ENCODE measurements around the gene CTNNBIP1. TPM values are rescaled to one million over a fixed set of nuclear protein-coding genes. Genes with fewer than 3 reads are reported as not detected.
A peak's percentile ranks its signal among the peaks of the same experiment; 100 is the strongest.
"Not testable (repeated sequence)": the region's sequence is repeated elsewhere in the genome, so short reads cannot be mapped to it uniquely, and the experiment has no call there.

Gene CTNNBIP1
- total RNA-seq: 23.4 and 35.3 TPM in 2 replicates

DNA sequence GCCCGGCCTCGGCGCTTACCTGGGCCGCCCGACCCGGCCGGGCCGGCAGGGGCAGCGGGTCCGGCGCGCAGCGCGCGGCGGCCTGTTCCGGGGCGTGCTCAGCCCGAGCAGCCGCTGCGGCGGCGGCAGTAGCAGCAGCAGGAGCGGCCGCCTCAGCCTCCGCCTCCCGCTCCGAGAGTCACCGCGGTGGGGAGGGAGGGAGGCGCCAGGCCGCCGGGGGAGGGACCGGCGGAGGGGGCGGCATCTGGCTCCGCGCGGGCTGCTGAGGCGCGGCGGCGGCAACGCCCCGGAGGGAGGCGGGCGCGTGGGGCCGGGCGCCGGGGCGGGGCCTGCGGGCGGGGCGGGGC, at the start of gene CTNNBIP1:
Gene CTNNBIP1, minus strand, starts transcription at position 194 of the 347 bp plus-strand sequence. CDS start 38,205 bp downstream, outside the sequence.
- DNase-seq (ENCODE audit: low read depth in 2 of 2): no peak

GRCh38 chr1:9957726-9958125, 47.7 kb upstream of the CTNNBIP1 start:
- no peak for DNase-seq (ENCODE audit: low read depth in 2 of 2)

DNA sequence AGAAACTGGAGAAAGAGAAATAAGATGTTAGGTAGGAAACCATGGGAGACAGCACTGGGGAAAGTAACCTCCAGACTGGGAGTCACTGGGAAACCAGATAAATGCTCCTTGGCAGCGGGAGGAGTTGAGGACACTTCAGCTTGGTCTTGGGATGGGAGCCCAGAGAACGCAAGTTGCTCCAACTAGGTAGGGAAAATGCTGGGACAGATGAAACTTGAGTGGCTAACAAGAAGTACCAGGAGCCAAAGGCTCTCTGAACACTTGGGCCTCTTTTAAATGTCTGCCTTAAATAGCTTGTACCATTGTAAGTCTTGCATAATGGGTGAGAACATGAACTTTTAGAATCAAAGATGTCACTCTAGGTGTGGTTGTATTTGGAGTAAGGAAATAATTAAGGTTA, 36.2 kb upstream of the CTNNBIP1 start:
- no peak for DNase-seq (ENCODE audit: low read depth in 2 of 2)

DNA sequence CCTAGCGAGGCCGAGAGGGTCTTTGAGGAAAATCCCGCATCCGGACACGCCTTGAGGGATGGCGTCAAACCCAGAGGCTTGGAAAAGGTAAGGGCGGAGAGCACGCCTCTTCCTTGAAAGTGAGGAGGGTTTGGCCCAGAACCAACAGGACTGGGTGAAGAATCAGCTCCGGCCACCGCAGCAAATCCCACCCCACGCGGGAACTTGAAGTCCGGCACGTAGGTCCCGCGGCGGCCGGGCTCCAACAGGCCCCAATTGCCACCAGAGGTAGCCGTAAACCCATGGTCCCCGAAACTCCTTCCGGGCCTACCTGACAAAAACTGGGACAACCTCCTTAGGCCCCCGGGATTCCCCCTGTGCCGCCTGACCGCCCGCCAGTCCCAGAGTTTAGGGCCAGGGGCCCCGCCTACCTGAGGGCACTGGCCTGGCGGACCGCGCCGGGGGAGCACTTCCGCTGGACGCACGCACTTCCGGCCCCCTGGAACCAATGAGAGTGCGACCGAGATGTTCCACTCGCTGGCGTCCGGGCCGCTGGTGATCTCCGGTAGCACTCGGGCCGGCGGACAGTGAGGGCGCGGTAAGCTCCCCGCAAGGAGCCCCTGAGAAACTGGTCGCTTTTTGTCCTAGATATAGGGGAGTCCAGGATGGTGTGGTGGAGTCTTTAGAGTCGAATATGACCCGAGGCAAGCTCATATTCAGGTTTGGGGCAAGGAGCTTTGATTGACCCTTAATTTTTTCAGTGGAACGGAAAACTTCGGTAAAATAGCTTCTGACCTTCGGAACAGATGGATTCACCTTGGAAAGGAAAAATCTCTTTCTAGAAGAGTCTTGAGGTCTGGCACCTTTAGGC, 33.1 kb upstream of the CTNNBIP1 start, which contains the start of the genes LZIC and NMNAT1:
Gene LZIC, minus strand, starts transcription at position 453 of the 850 bp plus-strand sequence. CDS start 6,772 bp downstream, outside the sequence.
Gene NMNAT1, plus strand, starts transcription at position 537 of the 850 bp plus-strand sequence. CDS start 28,599 bp downstream, outside the sequence.
- peak; percentile 97 for DNase-seq (ENCODE audit: low read depth in 2 of 2)

- peak; percentile 76 to 81 for DNase-seq (ENCODE audit: low read depth in 2 of 2)
Observed at GRCh38 chr1:9942399-9942938, 32.4 kb upstream of the CTNNBIP1 start.

DNA sequence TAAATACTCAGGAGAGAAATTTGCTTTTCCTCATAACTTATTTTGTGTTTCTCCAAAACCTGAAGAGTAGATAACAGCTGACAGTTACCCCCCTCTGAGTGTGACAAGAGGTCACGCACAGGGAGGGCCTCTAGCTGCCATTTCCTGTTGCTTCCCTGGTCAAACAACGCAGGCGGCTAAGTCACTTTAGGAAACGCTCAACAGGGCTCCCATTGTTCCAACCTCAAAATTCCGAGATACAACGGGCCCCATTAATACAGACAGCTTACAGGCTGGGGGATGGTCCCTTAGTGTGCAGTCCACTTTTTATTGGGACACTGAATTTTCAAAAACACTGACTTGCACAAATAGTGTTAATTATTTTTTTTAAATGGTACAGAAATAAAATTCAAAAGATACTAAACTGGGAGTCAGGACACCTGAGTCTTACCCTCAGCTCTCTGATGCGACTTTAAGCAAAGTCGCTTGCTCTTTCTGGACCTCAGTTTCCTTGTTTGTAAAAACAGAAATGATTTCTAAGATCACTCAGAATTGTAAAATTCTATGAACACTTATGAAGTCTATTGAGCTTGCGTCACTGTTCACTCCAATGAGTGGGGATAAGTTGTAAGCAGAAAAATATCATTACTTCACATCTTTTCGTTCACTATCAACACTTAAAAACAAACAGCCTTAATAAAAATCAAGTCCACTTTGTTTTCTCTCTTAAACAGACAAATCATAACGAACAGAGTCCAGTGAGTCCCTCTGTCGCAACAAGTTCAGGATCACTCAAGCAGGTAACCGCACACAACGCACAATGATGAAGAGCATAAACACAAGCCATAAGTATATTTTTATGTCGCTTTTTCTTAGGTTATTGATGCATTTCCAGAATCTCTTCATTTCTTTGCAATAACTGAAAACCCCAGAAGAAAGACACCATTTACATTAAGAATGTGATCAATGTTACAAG, 19.6 kb upstream of the CTNNBIP1 start:
- DNase-seq (ENCODE audit: low read depth in 2 of 2): peak; percentile 19 to 63

- no peak for DNase-seq (ENCODE audit: low read depth in 2 of 2)
Observed at GRCh38 chr1:9927259-9927658, 17.2 kb upstream of the CTNNBIP1 start.

DNA sequence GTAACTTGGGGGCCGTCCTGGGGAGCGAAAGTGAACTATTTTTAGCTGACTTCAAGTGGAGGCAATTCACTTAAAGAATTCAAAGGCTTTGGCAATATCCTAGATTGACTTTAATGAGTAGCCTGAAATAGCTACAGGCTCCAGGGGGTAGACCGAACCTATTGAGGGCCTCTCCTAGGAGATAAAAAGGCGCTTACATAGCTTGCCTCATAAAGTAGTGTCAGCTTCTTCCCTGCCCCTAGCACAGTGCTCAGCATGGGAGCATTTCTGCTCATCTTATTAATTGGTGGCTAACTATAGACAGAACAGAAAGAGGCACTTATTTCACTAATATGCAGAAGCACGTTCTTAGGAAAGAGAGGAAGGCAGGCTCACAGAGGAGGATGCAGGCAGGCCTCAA, 12.3 kb upstream of the CTNNBIP1 start:
- no peak for DNase-seq (ENCODE audit: low read depth in 2 of 2)

DNA sequence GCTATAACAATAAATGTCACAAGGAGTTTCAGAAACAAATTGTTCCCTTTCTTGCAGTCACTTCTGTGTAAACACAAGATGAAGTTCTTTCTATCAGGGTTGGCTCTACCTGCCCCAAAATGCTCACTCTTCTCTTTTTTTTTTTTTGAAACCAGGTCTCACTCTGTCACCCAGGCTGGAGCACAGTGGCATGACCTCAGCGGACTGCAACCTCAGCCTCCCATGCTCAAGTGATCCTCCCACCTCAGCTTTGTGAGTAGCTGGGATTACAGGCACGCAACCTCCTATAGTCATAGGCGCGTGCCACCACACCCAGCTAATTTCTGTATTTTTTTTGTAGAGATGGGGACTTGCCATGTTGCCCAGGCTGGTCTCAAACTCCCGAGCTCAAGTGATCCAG, 10.5 kb upstream of the CTNNBIP1 start:
- no peak for DNase-seq (ENCODE audit: low read depth in 2 of 2)

- DNase-seq (ENCODE audit: low read depth in 2 of 2): no peak
Observed at GRCh38 chr1:9917901-9918300, 7.8 kb upstream of the CTNNBIP1 start.

DNA sequence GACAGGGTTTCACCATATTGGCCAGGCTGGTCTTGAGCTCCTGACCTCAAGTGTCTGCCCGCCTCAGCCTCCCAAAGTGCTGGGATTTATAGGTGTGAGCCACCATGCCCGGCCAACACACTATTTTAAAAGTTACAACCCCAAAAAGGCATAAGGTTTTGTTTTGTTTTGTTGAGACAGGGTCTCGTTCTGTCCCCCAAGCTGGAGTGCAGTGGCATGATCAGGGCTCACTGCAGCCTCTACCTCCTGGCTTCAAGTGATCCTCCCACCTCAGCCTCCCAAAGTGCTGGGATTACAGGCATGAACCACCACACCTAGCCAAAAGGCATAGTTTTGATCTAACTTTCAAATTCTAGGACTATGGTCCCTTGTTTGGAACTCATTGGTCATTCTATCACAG, 7.4 kb upstream of the CTNNBIP1 start:
- not testable (repeated sequence) for DNase-seq (ENCODE audit: low read depth in 2 of 2)

- no peak for DNase-seq (ENCODE audit: low read depth in 2 of 2)
Observed at GRCh38 chr1:9916452-9916851, 6.4 kb upstream of the CTNNBIP1 start.

- no peak for DNase-seq (ENCODE audit: low read depth in 2 of 2)
Observed at GRCh38 chr1:9914610-9914937, 4.5 kb upstream of the CTNNBIP1 start.

- DNase-seq (ENCODE audit: low read depth in 2 of 2): no peak
Observed at GRCh38 chr1:9912264-9912936, 2.3 kb upstream of the CTNNBIP1 start.

DNA sequence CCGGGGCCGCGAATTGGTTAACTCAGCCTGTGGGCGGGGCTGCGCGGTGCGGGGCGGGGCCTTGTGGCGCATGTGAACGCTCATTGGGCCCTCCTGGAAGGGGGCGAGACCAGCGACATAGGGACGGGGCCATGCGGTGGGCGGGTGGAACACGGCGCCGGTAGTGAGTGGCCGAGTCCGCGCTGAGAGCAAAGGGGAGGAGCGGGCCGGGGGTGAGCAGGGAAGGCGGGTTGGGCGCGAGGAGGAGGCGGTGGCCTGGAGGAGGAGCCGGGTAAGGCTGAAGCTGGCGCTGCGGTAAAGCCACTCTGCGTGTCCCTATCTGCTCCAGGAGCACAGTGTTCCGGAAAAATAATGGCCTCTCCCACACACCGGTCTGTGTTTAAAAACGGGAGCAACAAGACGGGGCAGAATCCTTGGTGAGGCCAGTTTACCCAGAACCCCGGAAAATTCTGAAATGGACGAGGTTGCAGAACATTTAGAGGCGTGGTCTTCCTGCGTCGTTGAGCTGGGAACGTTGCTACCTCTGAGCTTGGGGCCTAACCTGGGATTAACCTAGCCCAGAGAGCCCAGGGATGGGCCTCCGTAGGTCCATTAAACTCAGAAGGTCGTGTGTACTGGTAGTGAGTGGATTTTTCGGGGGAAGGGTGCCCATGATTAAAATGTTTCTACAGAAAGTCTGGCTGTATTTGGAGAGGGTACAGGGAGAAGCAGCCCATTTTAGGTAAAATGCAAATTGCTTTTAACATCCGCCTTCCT, 532 bp upstream of the CTNNBIP1 start:
- DNase-seq (ENCODE audit: low read depth in 2 of 2): peak; percentile 99 to 100

- DNase-seq (ENCODE audit: low read depth in 2 of 2): peak; percentile 24 to 40
Observed at GRCh38 chr1:9909234-9910046, 629 bp downstream of the CTNNBIP1 start.

DNA sequence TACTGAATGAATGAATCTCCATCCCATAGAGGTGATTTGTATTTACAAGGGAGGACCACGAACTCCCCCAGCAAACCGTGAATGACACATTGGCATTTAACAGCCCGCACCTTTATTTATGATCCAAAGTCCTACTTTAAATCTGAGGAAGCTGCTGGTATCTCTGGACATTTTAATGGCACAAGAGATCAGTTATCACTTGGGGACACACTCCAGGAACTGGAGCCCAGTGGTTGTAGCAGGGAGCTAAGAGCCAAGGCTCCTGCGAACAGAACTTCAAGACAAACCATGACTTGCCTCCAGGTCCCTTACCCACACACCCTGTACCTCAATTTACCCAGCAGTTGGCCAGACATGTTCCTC, 1.2 kb downstream of the CTNNBIP1 start:
- no peak for DNase-seq (ENCODE audit: low read depth in 2 of 2)

DNA sequence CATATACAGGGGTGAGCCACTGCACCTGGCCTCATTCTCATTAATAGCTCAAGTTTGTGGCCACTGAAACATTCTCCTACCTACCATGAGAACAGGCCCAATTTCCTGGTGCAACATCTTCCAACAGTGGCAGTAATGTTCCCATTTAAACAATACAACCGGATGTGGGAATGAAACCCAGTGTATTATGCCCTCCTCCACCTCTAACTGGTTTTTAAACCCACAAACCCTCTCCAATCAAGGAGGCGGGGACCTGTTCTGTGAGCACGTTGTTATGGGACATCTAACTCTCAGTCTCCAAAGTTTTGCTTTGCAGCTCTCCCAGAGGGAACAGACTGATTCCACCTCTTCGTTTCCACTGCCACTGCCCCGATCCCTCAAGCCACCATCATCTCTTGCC, 2.6 kb downstream of the CTNNBIP1 start:
- no peak for DNase-seq (ENCODE audit: low read depth in 2 of 2)

- DNase-seq (ENCODE audit: low read depth in 2 of 2): no peak
Observed at GRCh38 chr1:9906466-9906865, 3.6 kb downstream of the CTNNBIP1 start.

- DNase-seq (ENCODE audit: low read depth in 2 of 2): no peak
Observed at GRCh38 chr1:9905010-9905409, 5.1 kb downstream of the CTNNBIP1 start.
